ENCODE measurements around the gene PAH. TPM values are rescaled to one million over a fixed set of nuclear protein-coding genes. Genes with fewer than 3 reads are reported as not detected.

The PAH gene
- total and polyA plus RNA-seq, 2 of the 4 experiments (the other 2 are of a cell fraction) = not detected

DNA sequence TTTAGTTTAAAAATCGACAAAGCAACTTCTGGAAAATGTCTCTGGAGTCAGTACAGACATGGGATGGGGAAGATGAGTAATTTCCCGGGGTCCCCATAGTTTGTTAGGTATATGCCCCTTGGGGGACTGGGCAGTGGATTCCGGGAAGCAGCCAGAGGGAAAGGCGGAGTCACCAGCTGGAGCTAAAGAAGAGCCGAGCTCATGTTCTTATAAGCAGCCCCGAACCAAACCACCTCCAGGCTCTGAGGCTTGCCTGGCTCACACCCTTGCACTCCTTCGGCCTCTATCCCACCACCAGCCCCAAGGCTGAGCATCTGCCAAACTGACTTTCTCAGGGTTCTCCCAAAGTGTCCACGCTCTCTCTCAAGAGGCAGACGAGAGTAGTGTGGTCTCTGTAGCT is 117.8 kb downstream of the PAH start:
- no CpG with 5 or more reads among the region's 9 CpGs for WGBS, 2 experiments (ENCODE audit: extremely low coverage in 2 of 2, insufficient read length in 1 of 2)
- Histone ChIP-seq H2BK15ac (ENCODE audit: low read depth, low read length) (no peak overlapping the region), H3K23ac (ENCODE audit: low read depth, low read length) (no peak overlapping the region), H3K4me3 (ENCODE audit: insufficient read depth, low read depth, low read length) (no peak overlapping the region), H3K18ac (ENCODE audit: low read depth, low read length) (no peak overlapping the region), H2BK5ac (ENCODE audit: low read depth, low read length, poor library complexity, severe bottlenecking) (no peak overlapping the region), H3K9me1 (ENCODE audit: insufficient read depth, low read length) (no peaks in the 10 kb centered on the region), H3K36me3 (ENCODE audit: control insufficient read depth, insufficient read depth, low read length) (no peaks in the 10 kb centered on the region), H3K4me1 (ENCODE audit: control insufficient read depth, insufficient read depth, low read length) (no peaks in the 10 kb centered on the region), H2AFZ (replicated peaks; ENCODE audit: low read length, poor library complexity) (no peak overlapping the region), H4K5ac (ENCODE audit: low read depth, low read length) (no peak overlapping the region), H3K56ac (ENCODE audit: extremely low read depth, insufficient read depth, low read length) (no peak overlapping the region), H3K4me2 (ENCODE audit: low read depth, low read length) (no peak overlapping the region), H2AK5ac (ENCODE audit: low read depth, low read length) (no peak overlapping the region), H2AK9ac (replicated peaks; ENCODE audit: low read depth, low read length, poor library complexity) (no peak overlapping the region), H2BK120ac (ENCODE audit: low read depth, low read length) (no peak overlapping the region), H3K9me3 (ENCODE audit: control insufficient read depth, insufficient read depth, low read length) (no peaks in the 10 kb centered on the region), H4K91ac (ENCODE audit: insufficient read depth, low read depth, low read length) (no peak overlapping the region), H3K27ac (ENCODE audit: insufficient read depth, low read length) (no peak overlapping the region), H3K14ac (replicated peaks; ENCODE audit: low read depth, low read length) (no peak overlapping the region), H3K9ac (ENCODE audit: low read depth, low read length) (no peak overlapping the region), H2BK20ac (ENCODE audit: low read depth, low read length) (no peak overlapping the region), H3K4ac (ENCODE audit: low read depth, low read length) (no peak overlapping the region), H3K79me1 (ENCODE audit: low read depth in 1 of 2, low read length in 2 of 2) (no peaks in the 10 kb centered on the region), H4K8ac (ENCODE audit: low read depth in 2 of 2, low read length in 2 of 2) (no peak overlapping the region), H3K27me3 (ENCODE audit: control insufficient read depth, insufficient read depth, low read length) (no peaks in the 10 kb centered on the region), H4K20me1 (ENCODE audit: insufficient read depth, low read length) (no peaks in the 10 kb centered on the region)
- no TSS peak for BruUV-seq (replicated peaks)
- DNase-seq (no peak), ATAC-seq (ENCODE audit: low read depth) (no peak)
- CTCF ChIA-PET = interaction anchor here (0.6 to 1.8 kb wide), 2 partner anchors 12 to 18 kb away, joined by 4 to 5 read pairs; no protein-coding TSS in a partner anchor
- dilution Hi-C loops (cut with HindIII; ENCODE audit: low sequenced_read_pairs, unreplicated experiment) (no loop called here), intact Hi-C loops (cut with micrococcal nuclease) (no loop called here), in situ Hi-C loops (cut with MboI; ENCODE audit: low sequenced_read_pairs) (no loop called here)
- TF ChIP-seq BHLHE40 (IDR thresholded peaks at IDR 0.05; ENCODE audit: low read depth, low read length) (no peak), MXI1 (IDR thresholded peaks at IDR 0.05; ENCODE audit: borderline replicate concordance, low read depth, low read length) (no peak), POLR2A (IDR thresholded peaks at IDR 0.05; ENCODE audit: low read depth, low read length) (no peak), RFX5 (IDR thresholded peaks at IDR 0.05; ENCODE audit: low read depth, low read length) (no peak), RCOR1 (IDR thresholded peaks at IDR 0.05; ENCODE audit: insufficient replicate concordance, low read length) (no peak)
- TF ChIP-seq, protein P1, sequence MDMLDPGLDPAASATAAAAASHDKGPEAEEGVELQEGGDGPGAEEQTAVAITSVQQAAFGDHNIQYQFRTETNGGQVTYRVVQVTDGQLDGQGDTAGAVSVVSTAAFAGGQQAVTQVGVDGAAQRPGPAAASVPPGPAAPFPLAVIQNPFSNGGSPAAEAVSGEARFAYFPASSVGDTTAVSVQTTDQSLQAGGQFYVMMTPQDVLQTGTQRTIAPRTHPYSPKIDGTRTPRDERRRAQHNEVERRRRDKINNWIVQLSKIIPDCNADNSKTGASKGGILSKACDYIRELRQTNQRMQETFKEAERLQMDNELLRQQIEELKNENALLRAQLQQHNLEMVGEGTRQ (IDR thresholded peaks at IDR 0.05; ENCODE audit: low read depth, low read length) = no peak
- POLR2A ChIA-PET (ENCODE audit: unreplicated experiment) = no interaction called here

Data from IMR-90 (cell line).